Aorta (tissue), 5 donors: ENCODE results near the gene KIAA1614. TPM values are rescaled to one million over a fixed set of nuclear protein-coding genes. Genes with fewer than 3 reads are reported as not detected.

ENCODE experiments used
- ATAC-seq: fragments of 200-7000 bp; cut with Tn5 transposase; one replicate; pipeline ENCODE4 v1.9.1; 2022; ENCODE audit warnings: moderate library complexity; ENCODE audit not compliant: low FRiP score
- DNase-seq, 2 donors: peaks; one replicate each; pipeline ENCODE4 v3.0.0-alpha.2; 2020
- H3K27ac ChIP-seq, 2 donors: one replicate each; pipeline ENCODE4 v1.5.1; 2013; ENCODE audit warnings: low read length in 2 of 2, mild to moderate bottlenecking in 2 of 2, moderate library complexity in 2 of 2, control low read depth in 1 of 2, inconsistent platforms in 1 of 2, low read depth in 1 of 2
- H3K27me3 ChIP-seq, 2 donors: one replicate each; pipeline ENCODE4 v1.6.1; 2013; ENCODE audit warnings: control low read depth in 1 of 2, low read length in 1 of 2, mild to moderate bottlenecking in 1 of 2, moderate library complexity in 1 of 2; ENCODE audit not compliant: insufficient read depth in 2 of 2, control insufficient read depth in 1 of 2
- H3K36me3 ChIP-seq, 2 donors: one replicate each; pipeline ENCODE4 v1.6.1; 2013; ENCODE audit warnings: control low read depth in 1 of 2, low read length in 1 of 2, mild to moderate bottlenecking in 1 of 2; ENCODE audit not compliant: insufficient read depth in 2 of 2, control insufficient read depth in 1 of 2
- H3K4me1 ChIP-seq, 2 donors: one replicate each; pipeline ENCODE4 v1.6.1; 2013; ENCODE audit warnings: low read length in 2 of 2, control low read depth in 1 of 2, mild to moderate bottlenecking in 1 of 2, moderate library complexity in 1 of 2; ENCODE audit not compliant: insufficient read depth in 2 of 2, control insufficient read depth in 1 of 2
- H3K4me3 ChIP-seq, 2 donors: one replicate each; pipeline ENCODE4 v1.5.1; 2013; ENCODE audit warnings: low read length in 2 of 2, control low read depth in 1 of 2, mild to moderate bottlenecking in 1 of 2
- H3K9me3 ChIP-seq: one replicate; pipeline ENCODE4 v1.6.1; 2013; ENCODE audit warnings: mild to moderate bottlenecking, low read length; ENCODE audit not compliant: control insufficient read depth
- WGBS, 2 donors: extraction: QIAGEN DNeasy Blood & Tissue Kit; methylation state at CpG; one replicate each; pipeline ENCODE4 v1.1.7; 2013; 5-methylcytosine and 5-hydroxymethylcytosine counted together
- intact Hi-C, 2 donors: fragments of 100-400 bp; cut with DNase I; formaldehyde crosslinking; loops; one replicate each; pipeline versions ENCODE4 v1.14.2 to v1.15.0; 2022
- polyA plus RNA-seq, 2 donors: library from polyadenylated mRNA; stranded (reverse); fragments of 200-250 nt; gene quantifications; one replicate each; pipeline ENCODE4 v1.2.3, GENCODE V29; 2013
- total RNA-seq, 2 donors: library from RNA; stranded (reverse); fragmentation: NEBNext Ultra II Directional; extraction: Animal tissue kit (Norgen Biotek cat#: 25700); gene quantifications; one replicate each; pipeline ENCODE4 v1.2.1, GENCODE V29; 2021
- donor health status: healthy with polysubstance abuse.
- donor health status: Bipolar disorder and iron deficiency.
- donor health status: DM: no; HTN: no; CAD: no.
- donor health status: DM: no; HTN: no; CAD: no.
- donor health status: DM: yes; HTN: yes; CAD: no.

Gene KIAA1614
- total and polyA plus RNA-seq, 4 donors: 4.3 to 10.5 (median 8.9) TPM

- no peak for DNase-seq
- intact Hi-C loops: no loop called here
- Histone ChIP-seq H3K36me3 (no peaks in the 10 kb centered on the region), H3K4me3 (no peak overlapping the region), H3K27ac (no peak overlapping the region), H3K27me3 (no peaks in the 10 kb centered on the region), H3K4me1 (no peaks in the 10 kb centered on the region), H3K9me3 (no peaks in the 10 kb centered on the region)
- no peak for ATAC-seq
- WGBS, 2 donors: 88 to 90% methylated on average over 13 of the region's 13 CpGs
Observed at GRCh38 chr1:180901076-180901990, 11.4 kb upstream of the KIAA1614 start.

GRCh38 chr1:180902541-180902940 is 10.2 kb upstream of the KIAA1614 start:
- WGBS, 2 donors: 14 to 29% methylated on average over 3 of the region's 3 CpGs
- no peaks in the 10 kb centered on the region for H3K4me1 ChIP-seq
- no peak overlapping the region for H3K27ac ChIP-seq
- DNase-seq: no peak
- no peaks in the 10 kb centered on the region for H3K27me3 ChIP-seq
- no peak overlapping the region for H3K4me3 ChIP-seq
- no peak for ATAC-seq
- intact Hi-C loops: no loop called here
- no peaks in the 10 kb centered on the region for H3K9me3 ChIP-seq
- H3K36me3 ChIP-seq: no peaks in the 10 kb centered on the region

GRCh38 chr1:180905927-180906326 is 6.8 kb upstream of the KIAA1614 start:
- no peak overlapping the region for H3K4me3 ChIP-seq
- no peaks in the 10 kb centered on the region for H3K27me3 ChIP-seq
- intact Hi-C loops: no loop called here
- 90 to 93% methylated on average over 8 of the region's 8 CpGs for WGBS, 2 donors
- DNase-seq (no peak), ATAC-seq (no peak)
- no peaks in the 10 kb centered on the region for H3K36me3 ChIP-seq
- H3K4me1 ChIP-seq: no peaks in the 10 kb centered on the region
- H3K27ac ChIP-seq: no peak overlapping the region
- no peaks in the 10 kb centered on the region for H3K9me3 ChIP-seq

- no peaks in the 10 kb centered on the region for H3K4me1 ChIP-seq
- no peak for DNase-seq
- no peaks in the 10 kb centered on the region for H3K9me3 ChIP-seq
- no peaks in the 10 kb centered on the region for H3K36me3 ChIP-seq
- H3K4me3 ChIP-seq: no peak overlapping the region
- WGBS, 2 donors: 92% methylated on average over 9 of the region's 9 CpGs
- ATAC-seq: no peak
- intact Hi-C loops: no loop called here
- no peak overlapping the region for H3K27ac ChIP-seq
- H3K27me3 ChIP-seq: no peaks in the 10 kb centered on the region
Observed at GRCh38 chr1:180906511-180906910, 6.2 kb upstream of the KIAA1614 start.

- no peaks in the 10 kb centered on the region for H3K9me3 ChIP-seq
- DNase-seq: no peak
- WGBS, 2 donors: 87% methylated on average over 10 of the region's 10 CpGs
- intact Hi-C loops: no loop called here
- no peaks in the 10 kb centered on the region for H3K36me3 ChIP-seq
- H3K4me1 ChIP-seq: no peaks in the 10 kb centered on the region
- H3K27ac ChIP-seq: no peak overlapping the region
- H3K4me3 ChIP-seq: no peak overlapping the region
- no peak for ATAC-seq
- H3K27me3 ChIP-seq: no peaks in the 10 kb centered on the region
Observed at GRCh38 chr1:180907313-180908055, 5.2 kb upstream of the KIAA1614 start.

GRCh38 chr1:180908074-180908765 is 4.5 kb upstream of the KIAA1614 start:
- DNase-seq (no peak), ATAC-seq (no peak)
- no peaks in the 10 kb centered on the region for H3K4me1 ChIP-seq
- intact Hi-C loops: no loop called here
- no peak overlapping the region for H3K4me3 ChIP-seq
- 92 to 93% methylated on average over 15 of the region's 15 CpGs for WGBS, 2 donors
- H3K27me3 ChIP-seq: no peaks in the 10 kb centered on the region
- H3K36me3 ChIP-seq: no peaks in the 10 kb centered on the region
- H3K9me3 ChIP-seq: no peaks in the 10 kb centered on the region
- H3K27ac ChIP-seq: no peak overlapping the region

GRCh38 chr1:180909005-180909414 is 3.7 kb upstream of the KIAA1614 start:
- 88 to 96% methylated on average over 3 of the region's 3 CpGs for WGBS, 2 donors
- DNase-seq: no peak
- Histone ChIP-seq H3K4me1 (no peaks in the 10 kb centered on the region), H3K27me3 (no peaks in the 10 kb centered on the region), H3K36me3 (no peaks in the 10 kb centered on the region), H3K4me3 (no peak overlapping the region), H3K27ac (no peak overlapping the region), H3K9me3 (no peaks in the 10 kb centered on the region)
- intact Hi-C loops: no loop called here
- ATAC-seq: no peak

- H3K4me3 ChIP-seq: no peak overlapping the region
- intact Hi-C loops: no loop called here
- DNase-seq (no peak), ATAC-seq (no peak)
- WGBS, 2 donors: 83 to 85% methylated on average over 5 of the region's 5 CpGs
- no peak overlapping the region for H3K27ac ChIP-seq
- no peaks in the 10 kb centered on the region for H3K27me3 ChIP-seq
- H3K36me3 ChIP-seq: no peaks in the 10 kb centered on the region
- no peaks in the 10 kb centered on the region for H3K4me1 ChIP-seq
- H3K9me3 ChIP-seq: no peaks in the 10 kb centered on the region
Observed at GRCh38 chr1:180909462-180909976, 3.2 kb upstream of the KIAA1614 start.
